KOPT-K1 (cell line): ENCODE measurements around the gene PLD5.
"Not testable (repeated sequence)": the region's sequence is repeated elsewhere in the genome, so short reads cannot be mapped to it uniquely, and the experiment has no call there.

Experiments used
- H3K27ac ChIP-seq: fragments of 200-600 bp; sonication (generic); 2 replicates; pipeline ENCODE4 v1.5.1; 2016; ENCODE audit warnings: antibody characterized with exemption, mild to moderate bottlenecking, low read depth, low read length; ENCODE audit not compliant: poor library complexity, severe bottlenecking
- H3K36me3 ChIP-seq: fragments of 200-600 bp; sonication (generic); 2 replicates; pipeline ENCODE4 v1.5.1; 2017; ENCODE audit warnings: antibody characterized with exemption, mild to moderate bottlenecking, low read length, moderate library complexity; ENCODE audit not compliant: insufficient read depth
- H3K9me3 ChIP-seq: fragments of 200-600 bp; sonication (generic); 2 replicates; pipeline ENCODE4 v1.5.1; 2017; ENCODE audit warnings: antibody characterized with exemption, low read length, mild to moderate bottlenecking; ENCODE audit not compliant: insufficient read depth, poor library complexity, severe bottlenecking

PLD5 gene

DNA sequence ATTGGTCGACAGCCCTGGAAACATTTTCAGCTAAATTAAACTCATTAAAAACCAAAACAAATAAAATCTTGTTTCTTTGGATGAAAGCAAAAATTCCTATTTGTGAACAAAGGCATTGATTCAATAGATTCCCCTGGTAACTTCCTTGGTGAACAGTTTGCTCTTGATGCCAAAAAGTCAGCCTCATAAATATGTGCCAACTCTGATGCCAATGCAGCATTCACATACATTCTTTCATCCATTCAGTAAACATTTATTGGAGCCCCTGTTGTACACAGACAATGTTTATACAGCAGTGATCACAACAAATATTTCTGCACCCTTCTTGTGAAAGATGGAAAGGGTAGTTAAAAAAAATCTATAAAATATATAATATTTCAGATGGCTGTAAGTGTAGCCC is 107.8 kb downstream of the PLD5 start:
- Histone ChIP-seq H3K9me3 (no peaks in the 10 kb centered on the region), H3K27ac (no peak overlapping the region), H3K36me3 (no peaks in the 10 kb centered on the region)

DNA sequence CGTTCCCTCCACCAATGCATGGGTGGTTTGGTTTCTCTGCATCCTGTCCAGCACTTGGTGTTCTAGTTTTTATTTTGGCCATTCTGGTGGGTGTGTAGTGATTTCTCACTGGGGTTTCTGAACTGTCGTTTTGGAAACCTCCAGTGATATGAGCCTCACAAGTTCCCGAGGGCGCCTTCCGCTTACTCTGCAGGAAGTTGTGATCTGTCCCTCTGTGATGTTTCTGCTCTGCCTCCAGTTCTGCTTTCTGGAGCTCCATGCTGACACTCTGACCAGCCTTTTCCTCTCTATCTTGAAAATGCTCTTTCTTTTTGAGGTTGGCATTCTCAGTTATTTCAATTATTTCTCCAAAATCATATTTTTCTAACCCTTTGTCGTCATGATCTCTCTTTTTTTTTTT is 111.6 kb downstream of the PLD5 start:
- Histone ChIP-seq H3K36me3 (no peaks in the 10 kb centered on the region), H3K9me3 (no peaks in the 10 kb centered on the region), H3K27ac (no peak overlapping the region)

DNA sequence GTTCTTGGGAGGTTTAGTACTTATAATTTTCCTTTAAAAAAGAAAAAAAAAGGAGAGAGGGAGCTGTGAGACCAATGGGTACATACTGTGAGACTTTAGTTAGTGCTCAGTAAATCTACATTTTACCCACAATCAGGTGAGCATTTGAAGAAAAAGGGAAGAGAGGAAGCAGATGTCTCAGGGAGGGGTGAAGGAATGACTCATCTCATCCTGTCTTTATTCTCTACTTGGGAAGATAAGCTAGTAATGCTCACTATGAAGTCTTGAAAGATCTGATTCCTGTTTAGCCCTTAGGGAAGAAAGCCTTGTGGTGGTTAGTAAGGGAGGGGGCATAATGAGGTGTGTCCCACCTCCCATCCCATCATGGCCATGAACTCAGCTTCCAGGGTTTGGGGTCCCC is 112.6 kb downstream of the PLD5 start:
- Histone ChIP-seq H3K36me3 (no peaks in the 10 kb centered on the region), H3K9me3 (no peaks in the 10 kb centered on the region), H3K27ac (no peak overlapping the region)

DNA sequence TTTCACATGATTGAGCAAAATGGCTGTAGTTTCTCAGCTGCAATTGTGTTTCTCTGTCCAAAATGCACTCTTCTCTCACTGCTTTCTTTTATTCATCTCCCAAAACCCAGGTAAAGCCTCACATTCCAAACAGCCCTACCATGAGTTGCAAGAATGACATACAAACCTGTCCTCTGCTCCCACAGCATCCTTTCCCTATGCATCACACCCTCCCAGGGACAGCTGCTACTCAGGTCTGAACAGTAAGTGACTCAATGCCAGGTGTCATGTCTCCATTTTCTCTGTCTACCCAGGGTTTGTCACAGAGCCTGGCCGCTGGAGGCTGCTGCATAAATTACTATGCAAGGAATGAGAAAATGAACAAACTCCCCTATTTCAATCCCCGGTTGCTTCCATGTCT is 118.5 kb downstream of the PLD5 start:
- Histone ChIP-seq H3K27ac (no peak overlapping the region), H3K36me3 (no peaks in the 10 kb centered on the region), H3K9me3 (no peaks in the 10 kb centered on the region)

DNA sequence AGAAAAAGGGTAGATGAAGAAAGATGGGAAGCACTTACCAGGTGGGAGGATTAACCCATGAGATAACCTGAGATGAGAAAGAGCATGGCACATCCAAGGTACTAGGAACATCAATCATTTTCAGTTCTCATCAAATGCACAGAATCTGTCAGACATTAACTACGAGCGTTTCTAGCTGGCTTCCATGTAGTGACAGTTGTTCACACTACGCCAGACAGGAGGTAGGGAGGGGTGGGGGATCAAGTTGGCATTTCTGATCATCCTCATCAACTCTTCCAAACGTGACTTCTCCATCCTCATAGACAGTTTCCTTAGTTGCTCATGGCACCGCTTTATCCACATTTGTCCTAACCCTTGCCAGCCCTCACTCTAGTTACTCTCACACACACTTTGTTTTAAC is 120.2 kb downstream of the PLD5 start:
- no peak overlapping the region for H3K27ac ChIP-seq
- H3K9me3 ChIP-seq = no peaks in the 10 kb centered on the region
- no peaks in the 10 kb centered on the region for H3K36me3 ChIP-seq

DNA sequence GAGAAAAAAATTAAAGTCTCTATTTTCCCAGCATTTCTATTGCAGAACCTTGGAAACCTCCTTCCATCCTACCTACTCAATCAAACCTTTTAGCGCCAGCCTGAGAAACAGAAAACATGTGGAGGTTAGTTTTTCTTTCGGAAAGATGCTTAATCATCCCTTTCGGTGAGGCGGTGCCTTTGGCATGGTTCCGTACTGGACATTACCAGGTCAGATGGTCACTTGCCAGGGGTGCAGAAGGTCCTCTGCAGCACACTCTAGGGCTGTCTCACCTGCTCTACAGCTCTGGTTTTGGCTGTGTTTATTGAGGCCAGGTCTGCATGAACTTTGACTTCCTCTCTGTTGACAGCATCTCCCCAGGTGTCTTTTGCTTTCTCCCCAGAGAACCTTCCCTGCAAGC is 121.5 kb downstream of the PLD5 start:
- no peaks in the 10 kb centered on the region for H3K36me3 ChIP-seq

DNA sequence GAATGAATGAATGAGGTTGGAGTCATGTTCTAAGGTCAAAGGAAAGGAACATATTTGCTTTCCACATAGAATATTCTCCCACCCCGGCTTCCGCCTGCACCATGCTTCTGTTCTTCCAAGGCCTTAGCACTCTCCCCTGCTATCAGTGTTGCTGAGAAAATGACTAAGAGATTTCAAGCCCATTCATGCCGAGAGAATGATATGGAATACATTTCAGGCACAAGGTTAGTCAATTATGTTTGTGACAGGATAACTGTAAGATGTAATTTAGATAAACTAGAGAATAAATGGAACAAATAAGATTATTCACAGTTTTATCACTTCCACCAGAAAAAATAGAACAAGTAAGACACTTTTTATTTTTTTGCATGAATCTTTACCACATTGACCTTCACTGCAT is 122.6 kb downstream of the PLD5 start:
- H3K27ac ChIP-seq = no peak overlapping the region
- H3K36me3 ChIP-seq = no peaks in the 10 kb centered on the region
- H3K9me3 ChIP-seq = no peaks in the 10 kb centered on the region

More for the DNA sequence above, 121.5 kb downstream of the PLD5 start:
- H3K27ac ChIP-seq = no peak overlapping the region
- H3K9me3 ChIP-seq = no peaks in the 10 kb centered on the region

DNA sequence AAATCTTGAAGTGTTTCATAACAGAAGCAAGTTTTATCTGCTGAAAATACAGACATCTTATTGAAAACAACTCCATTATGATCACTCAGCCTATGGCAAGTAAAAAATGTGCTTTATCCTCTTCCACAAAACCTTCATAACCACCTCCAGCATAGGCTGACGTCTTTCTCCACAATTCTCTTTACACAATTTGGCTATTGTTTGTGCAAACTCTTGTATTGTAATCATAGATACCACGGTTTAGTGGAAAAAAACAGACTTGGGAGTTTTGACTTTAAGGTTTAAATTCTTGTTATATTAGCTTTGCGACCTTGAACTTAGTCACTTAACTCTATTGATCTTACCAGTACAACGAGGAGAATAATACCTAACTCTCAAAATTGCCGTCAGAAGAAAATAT is 126.1 kb downstream of the PLD5 start:
- H3K9me3 ChIP-seq = no peaks in the 10 kb centered on the region
- no peaks in the 10 kb centered on the region for H3K36me3 ChIP-seq
- H3K27ac ChIP-seq = no peak overlapping the region

DNA sequence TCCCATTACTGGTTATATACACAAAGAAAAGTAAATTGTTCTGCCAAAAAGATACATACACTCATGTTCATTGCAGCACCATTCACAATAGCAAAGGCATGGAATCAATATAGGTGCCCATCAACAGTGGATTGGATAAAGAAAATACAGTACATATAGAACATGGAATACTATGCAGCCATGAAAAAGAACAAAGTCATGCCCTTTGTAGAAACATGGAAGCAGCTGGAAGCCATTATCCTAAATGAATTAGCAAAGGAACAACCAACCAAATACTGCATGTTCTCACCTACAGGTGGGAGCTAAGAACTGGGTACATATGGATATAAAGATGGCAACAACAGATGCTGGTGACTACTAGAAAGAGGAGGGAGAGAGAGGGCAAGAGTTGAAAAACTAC is 132.6 kb downstream of the PLD5 start:
- Histone ChIP-seq H3K9me3 (no peaks in the 10 kb centered on the region), H3K36me3 (no peaks in the 10 kb centered on the region)

DNA sequence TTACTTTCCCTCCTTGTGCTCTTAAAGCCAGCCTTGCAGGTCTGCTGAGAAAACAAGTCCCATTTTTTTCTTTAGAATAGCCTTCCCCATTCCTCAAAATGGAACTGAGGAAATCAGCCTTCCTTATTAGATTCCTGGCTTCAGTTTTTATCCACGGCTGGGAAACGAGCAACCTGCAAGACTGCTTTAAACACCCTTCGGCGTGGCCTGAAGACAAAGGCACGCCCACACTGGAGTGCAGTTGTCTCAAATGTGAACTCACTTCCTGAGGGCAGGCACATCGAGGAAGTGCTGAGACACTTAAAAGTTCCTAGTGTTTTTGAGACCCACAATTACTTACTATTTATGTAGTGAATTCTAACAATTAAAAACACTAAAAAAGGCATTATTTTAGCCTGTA is 148.4 kb downstream of the PLD5 start:
- not testable (repeated sequence) for H3K27ac ChIP-seq, H3K36me3 ChIP-seq, H3K9me3 ChIP-seq

More for the DNA sequence above, 132.6 kb downstream of the PLD5 start:
- no peak overlapping the region for H3K27ac ChIP-seq

DNA sequence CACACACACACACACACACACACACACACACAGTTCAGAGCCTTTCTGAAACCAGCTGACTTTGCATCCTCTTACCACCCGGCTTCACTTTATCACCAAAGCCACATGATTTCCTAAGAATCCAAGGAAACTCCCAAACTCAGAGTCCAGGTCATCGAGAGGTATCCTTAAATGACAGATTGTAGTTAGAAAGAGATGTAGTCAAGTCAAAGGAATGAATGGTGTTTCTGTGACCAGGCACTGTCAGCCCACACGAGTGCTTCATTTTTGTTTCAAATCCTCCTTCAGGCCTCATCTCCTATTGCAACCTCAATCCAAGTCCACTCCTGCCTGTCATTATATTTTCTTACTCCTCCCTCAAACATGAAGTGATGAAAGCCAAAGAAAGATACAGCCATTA is 174.1 kb downstream of the PLD5 start:
- H3K9me3 ChIP-seq, H3K36me3 ChIP-seq, H3K27ac ChIP-seq: not testable (repeated sequence)

DNA sequence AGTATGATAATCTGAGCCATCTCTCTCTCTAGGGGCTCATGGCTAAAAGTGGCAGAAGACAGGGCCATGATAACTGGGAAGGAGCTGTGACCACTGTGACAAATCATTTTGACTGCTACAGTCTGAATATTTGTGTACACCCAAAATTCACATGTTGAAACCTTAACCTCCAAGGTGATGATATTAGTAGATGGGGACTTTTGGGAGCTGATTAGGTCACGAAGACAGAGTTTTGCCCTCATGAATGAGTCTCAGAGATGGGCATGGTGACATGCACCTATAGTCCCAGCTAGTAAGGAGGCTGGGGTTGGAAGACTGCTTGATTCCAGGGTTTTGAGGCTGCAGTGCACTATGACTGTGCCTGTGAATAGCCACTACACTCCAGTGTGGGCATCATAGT is 174.9 kb downstream of the PLD5 start:
- H3K27ac ChIP-seq = no peak overlapping the region
- H3K36me3 ChIP-seq = no peaks in the 10 kb centered on the region
- H3K9me3 ChIP-seq = no peaks in the 10 kb centered on the region

DNA sequence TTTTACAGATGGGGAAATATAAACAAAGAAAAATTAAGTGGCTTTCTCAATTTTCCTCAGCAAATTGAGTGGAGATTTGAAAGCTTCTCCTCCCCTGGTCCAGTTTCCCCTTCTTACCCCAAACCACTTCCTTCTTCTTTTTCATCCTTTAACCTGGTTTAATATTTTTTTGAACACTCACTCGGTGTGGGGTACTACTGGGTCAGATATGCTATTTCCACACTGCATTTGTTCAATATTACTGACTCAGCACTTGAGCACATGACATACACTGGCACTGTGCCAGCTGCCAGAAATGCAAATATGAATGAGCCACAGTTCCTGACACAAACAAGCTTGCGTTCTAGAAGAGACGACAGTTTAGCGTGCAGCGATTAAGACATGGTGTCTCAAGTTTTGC is 193.6 kb downstream of the PLD5 start:
- not testable (repeated sequence) for H3K27ac ChIP-seq, H3K36me3 ChIP-seq, H3K9me3 ChIP-seq

DNA sequence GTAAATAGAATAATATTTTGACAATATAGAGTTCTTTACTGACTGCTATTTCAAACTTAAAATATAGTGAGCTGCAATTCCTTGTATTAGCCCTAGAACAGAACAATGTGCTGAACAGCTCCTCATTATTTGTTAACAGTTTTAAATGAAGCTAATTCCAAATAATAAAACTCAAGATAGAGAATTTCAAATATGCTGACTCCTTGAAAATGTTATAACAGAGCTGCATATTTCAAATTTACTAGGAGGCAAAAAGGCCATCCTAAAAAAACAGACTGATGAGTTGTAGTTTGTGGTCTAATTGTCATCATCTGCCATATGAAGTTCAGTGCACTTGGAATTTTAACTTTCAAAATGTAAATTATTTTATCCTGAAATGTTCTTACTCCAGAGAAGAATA is 197.1 kb downstream of the PLD5 start:
- not testable (repeated sequence) for H3K9me3 ChIP-seq, H3K36me3 ChIP-seq, H3K27ac ChIP-seq

DNA sequence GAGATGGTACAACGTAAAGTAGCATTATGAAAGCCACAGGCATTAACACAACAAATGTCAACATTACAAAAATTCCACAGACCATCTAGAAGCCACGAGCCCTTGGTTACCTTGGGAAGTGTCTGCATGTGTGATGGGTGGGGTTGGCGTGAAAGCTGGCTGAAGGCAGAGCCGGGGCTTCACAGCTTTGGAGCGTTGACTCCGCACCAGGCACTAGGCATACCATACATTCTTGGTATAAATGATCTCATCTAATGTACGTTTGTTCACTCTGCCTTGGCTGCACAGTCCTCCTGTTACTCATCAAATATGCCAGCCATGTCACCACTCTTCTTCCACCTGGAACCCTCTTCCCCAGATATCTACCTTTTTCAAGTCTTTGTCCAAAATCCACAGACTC is 202.5 kb downstream of the PLD5 start:
- not testable (repeated sequence) for H3K9me3 ChIP-seq, H3K27ac ChIP-seq, H3K36me3 ChIP-seq

DNA sequence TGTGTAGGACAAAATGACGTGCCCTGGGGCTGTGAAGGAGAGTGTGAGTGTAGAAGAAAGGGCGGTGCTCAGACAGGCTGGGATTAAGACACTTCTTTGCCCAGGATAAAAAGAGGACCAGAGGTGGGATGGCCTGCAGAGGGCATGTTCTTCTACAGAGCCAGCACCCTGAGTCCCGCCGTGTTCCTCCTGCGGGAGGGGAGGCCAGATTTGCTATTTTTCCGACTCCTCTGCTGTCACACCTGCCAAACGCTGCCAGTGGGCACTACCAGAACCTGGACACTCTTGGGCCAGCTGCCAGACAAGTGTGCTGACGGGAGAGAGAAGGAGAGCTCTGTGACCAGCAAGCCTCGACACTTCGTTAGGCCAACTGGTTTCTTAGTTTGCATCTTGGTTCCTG is 206.4 kb downstream of the PLD5 start:
- H3K9me3 ChIP-seq = no peaks in the 10 kb centered on the region
- no peaks in the 10 kb centered on the region for H3K36me3 ChIP-seq
- H3K27ac ChIP-seq = no peak overlapping the region

DNA sequence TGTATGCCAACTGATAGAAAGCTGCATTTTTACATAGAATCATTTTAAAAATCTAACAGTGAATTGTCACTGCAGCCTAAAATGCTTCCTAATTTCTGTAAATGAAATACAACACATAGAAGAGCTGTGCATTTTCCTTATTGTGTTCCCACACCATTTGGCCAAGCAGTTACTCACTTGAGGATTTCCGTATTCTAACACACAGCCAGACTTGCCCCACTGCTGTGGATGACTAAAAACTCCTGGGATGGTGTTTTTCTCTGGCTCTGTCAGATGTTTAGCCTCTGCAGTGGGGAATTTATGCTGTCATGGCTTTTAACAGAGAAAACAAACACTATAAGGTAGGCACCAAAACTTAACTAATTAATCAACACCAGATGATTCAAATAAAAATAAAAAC is 209.6 kb downstream of the PLD5 start:
- H3K9me3 ChIP-seq, H3K27ac ChIP-seq, H3K36me3 ChIP-seq: not testable (repeated sequence)
